ENCODE data around the gene RPS10.

GRCh38 chr6:34447910-34448309, 22.0 kb upstream of the RPS10 start:
- no peak for TF ChIP-seq ZNF274 (IDR thresholded peaks at IDR 0.05; ENCODE audit: low read depth, low read length)
- no peak for TF ChIP-seq YY1 (IDR thresholded peaks at IDR 0.05; ENCODE audit: insufficient read depth, insufficient read length)
- TF ChIP-seq SUZ12 (IDR thresholded peaks at IDR 0.05; ENCODE audit: extremely low read depth, insufficient read depth, insufficient read length) = no peak
